Activated CD4-positive, CD25-positive, alpha-beta regulatory T cell treated with anti-CD3 and anti-CD28 coated beads, Interleukin-2, amount 50 U/mL, for 16 hours (primary cell): Measurements from ENCODE around the gene KMT5C.

ENCODE experiments used
- DNase-seq: peaks from one replicate; pipeline ENCODE4 v3.0.0-alpha.2; 2020; ENCODE audit warnings: low read depth, low spot score

The KMT5C gene

GRCh38 chr19:55346725-55347441, 7.2 kb downstream of the KMT5C start:
- DNase-seq = no peak

DNA sequence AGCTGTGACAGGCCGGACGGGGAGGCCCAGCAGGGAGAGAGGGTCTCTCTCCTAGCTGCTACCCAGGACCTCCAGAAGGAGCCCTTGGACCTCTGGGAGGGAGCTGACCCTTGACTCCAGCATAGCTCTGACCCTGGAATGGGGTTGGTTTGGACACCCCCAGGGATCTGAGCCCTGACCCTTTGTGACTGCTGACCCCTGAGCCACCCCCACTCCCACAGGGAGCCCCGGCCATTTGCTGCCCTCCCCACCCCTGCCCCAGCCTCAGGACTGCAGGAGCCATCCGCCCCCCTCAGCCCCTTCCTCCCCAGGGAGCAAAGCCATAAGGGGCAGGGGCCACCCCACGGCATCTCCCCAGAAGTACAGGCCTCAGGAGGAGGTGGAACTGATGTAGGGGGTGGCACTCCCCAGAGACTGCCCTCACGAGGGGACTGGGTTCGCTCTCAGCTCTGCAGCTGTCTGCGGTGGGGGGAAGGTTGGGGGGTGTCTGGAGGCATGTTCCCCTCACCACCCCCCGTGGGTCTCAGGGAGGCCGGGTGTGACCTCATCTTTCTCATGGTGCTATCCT, 7.8 kb downstream of the KMT5C start:
- no peak for DNase-seq

GRCh38 chr19:55348317-55349034, 8.8 kb downstream of the KMT5C start:
- no peak for DNase-seq

DNA sequence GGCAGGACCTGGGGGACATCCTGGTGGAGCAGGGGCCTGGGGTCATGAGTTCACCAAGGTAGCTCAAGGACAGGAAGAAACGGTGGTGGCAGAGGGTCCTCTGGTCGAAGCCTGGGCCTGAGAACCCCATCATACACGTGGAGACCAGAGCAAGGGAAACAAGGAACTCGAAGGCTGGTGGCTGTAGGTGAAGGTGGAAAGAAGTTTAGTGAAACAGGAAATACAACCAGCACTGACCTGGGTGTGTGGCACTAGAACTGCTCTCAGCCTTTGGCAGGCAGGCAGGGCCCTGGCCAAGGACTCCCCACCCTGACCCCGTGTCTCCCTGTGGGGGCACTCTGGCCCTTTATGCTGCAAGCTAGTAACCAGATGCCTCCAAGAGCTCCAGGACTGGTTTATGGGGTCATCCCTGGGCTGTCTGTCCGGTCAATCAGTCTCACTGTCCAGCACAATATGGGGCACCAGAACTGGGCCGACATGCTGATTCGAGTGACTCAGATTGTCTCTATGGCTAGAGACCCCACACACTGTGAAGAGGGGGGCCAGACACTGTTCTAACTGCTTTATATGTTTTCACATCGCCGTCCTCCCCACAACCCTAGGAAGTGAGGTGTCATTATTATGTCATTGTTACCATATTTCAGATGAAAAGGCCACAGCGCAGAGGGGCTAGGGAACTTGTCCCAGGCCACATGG, 11.1 kb downstream of the KMT5C start:
- DNase-seq = no peak

DNA sequence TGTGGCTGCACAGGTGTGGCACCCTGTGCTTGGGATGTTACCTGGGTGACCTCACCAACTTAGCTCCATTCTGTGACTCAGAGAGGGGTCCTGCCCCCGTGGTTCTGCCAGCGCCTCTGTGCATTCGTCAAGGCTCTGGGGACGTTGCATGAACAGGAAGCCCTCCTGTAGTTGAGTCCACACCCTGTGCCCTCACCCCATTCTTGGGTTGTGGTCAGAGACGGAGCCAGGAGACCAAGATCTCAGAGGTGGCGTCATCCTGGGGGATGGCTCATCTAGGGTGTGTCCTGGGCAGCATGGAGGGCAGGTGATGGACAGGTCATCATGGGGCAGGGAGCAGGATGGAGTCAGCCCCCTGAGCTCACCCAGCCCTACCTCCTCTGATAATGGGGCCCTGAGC, 12.4 kb downstream of the KMT5C start:
- no peak for DNase-seq

GRCh38 chr19:55352549-55353145, 13.0 kb downstream of the KMT5C start:
- no peak for DNase-seq

GRCh38 chr19:55353356-55353802, 13.7 kb downstream of the KMT5C start:
- no peak for DNase-seq

DNA sequence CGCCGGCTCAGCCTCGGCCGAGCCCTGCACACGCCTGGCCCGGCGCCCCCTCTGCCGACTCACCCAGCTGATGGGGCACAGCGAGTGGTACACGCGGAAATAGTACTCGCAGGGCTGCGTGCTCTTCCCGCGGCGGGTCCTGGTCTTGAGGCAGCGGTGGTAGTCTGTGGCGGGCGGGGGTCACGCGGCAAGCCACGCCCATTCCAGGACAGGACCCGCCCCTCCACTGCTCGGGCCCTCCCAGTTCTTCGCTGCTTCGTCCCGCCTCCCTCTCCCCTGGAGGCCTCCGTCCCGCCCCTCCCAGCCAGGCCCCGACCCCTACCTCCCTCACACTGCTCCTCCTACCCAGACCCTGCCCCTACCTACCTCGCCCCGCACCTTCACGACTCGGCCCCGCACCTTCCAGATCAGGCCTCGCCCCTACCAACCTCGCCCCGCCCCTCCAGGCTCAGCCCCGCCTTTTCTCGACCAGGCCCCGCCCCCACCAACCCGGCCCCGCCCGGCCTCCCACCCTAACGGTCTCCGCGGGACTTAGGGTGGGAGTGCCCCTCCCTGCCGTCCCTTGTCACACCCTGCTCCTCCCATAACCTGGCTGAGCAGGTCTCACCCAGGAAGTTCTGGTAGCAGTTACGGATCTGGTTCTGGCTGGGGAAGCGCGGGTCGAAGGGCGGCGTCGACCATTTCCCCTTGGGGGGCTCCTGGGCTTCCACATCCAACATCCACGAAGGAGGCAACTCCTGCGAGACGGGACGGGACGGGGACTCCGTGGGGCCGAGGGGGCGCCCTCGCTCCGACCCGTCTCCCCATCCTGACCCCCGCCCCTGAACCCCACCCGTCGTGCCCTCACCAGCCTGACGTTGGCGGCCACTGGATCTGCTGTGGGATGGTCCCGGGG, 14.4 kb downstream of the KMT5C start:
- peak; percentile 30 for DNase-seq

GRCh38 chr19:55354698-55355212, 15.1 kb downstream of the KMT5C start, which contains the start of gene COX6B2:
COX6B2 (minus strand) TSS chr19:55354719; CDS start chr19:55354521, 198 bp downstream.
- DNase-seq = no peak

- DNase-seq = no peak
Measured at GRCh38 chr19:55355213-55355821, 15.6 kb downstream of the KMT5C start.

DNA sequence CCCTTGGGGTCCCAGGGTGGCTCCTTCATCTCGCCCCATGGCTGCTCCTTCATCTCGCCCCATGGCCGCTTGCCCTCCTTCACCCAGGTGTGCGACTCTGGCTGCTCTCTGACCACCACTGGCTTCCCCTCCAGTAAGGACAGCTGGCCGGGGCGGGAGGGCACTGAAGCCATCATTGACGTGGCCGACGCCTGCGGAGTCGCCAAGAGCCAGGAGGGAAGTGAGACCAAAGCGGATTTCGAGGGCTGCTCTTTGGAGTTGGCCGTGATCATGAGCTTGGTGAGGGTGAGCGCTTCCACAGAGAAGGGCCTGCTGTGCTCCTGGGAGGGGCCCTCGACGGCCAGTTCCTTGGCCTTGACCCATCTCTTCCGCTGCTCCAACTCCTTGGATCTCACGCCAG, 18.8 kb downstream of the KMT5C start:
- DNase-seq = no peak

GRCh38 chr19:55358943-55359908, 19.6 kb downstream of the KMT5C start:
- DNase-seq = no peak

- DNase-seq = no peak
Measured at GRCh38 chr19:55360902-55361301, 21.2 kb downstream of the KMT5C start.

DNA sequence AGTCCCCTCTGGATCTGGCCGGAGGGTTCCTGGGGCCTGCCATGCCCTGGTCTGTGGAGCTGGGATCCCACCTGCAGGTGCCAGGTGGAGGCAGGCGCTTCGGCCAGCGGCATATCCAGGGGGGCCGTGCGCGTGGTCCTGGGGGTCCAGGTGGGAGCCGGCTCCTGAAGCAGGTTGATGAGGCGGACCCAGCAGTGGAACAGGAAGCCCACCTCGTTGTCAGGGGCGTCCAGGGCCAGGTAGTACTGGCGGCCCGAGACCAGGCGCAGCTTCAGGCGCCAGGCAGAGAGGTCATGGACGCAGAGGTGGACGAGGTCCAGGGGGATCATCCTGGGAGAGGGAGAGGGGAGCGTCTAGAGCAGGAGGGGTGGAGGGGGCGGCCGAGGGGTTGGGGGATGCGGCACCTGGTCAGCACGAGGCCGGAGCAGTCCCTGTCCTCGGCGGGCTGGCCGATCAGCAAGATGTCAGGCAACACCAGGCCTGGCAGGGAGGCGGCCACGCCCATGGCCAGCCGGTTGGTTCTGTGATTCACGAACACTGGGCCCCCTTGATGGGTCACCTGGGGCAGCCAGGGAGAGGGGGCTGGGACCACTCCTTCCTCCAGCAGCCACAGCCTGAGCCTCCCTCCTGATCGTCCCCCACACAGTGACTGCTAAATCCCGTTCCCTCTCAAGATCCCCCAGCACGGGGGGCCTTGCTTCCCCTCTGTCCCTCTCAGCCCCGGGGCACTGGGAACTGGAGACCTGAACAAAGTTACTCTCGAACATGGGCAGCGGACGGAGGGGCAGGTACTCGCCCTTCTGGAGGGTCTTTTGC, 22.7 kb downstream of the KMT5C start:
- DNase-seq = no peak

DNA sequence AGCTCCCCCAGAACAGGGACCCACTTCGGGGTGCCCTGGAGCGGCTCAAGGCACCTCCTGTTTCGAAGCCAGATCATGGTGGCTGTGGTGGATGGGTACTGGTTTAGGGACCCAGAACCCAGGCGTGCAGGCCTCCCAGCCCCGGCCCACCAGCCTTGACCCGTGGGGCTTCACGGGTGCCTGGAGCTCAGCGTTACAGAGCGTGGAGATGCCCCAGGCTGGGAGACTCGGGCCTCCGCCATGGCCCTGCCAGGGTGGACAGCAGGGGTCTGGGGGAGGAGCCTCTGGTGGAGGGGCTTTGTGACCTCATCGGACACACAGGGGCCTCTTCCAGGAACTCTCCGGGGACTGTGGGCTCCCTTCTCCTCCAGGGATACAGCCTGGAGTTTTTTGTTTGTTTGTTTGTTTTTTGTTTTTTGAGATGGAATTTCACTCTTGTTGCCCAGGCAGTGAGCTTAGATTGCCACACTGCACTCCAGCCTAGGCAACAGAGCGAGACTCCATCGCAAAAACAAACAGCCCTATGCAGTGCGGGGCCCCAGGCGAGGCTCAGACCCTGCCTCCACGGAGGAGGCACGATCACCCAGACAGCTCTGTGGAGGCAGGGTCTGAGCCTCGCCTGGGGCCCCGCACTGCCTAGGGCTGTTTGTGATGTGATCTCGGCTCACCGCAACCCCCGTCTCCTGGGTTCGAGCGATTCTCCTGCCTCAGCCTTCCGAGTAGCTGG, 23.5 kb downstream of the KMT5C start, which contains the start of gene GARIN5B:
Gene GARIN5B (minus strand): TSS at position 271 of the 727 bp plus-strand sequence. CDS start 194 bp downstream, at position 77.
- no peak for DNase-seq

DNA sequence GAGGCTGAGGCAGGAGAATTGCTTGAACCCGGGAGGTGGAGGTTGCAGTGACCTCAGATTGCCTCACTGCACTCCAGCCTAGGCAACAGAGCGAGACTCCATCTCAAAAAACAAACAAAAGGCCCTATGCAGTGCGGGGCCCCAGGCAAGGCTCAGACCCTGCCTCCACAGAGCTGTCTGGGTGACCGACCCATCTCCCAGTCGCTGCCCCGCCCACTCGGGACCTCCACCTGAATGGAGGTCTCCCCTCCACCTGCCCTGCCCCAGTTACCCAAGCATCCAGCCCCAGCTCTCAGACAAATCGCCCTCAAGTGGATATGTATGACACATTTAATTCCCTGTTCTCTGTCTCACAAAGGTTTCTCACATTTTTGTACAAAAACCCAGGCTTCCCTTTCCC, 25.6 kb downstream of the KMT5C start:
- no peak for DNase-seq

DNA sequence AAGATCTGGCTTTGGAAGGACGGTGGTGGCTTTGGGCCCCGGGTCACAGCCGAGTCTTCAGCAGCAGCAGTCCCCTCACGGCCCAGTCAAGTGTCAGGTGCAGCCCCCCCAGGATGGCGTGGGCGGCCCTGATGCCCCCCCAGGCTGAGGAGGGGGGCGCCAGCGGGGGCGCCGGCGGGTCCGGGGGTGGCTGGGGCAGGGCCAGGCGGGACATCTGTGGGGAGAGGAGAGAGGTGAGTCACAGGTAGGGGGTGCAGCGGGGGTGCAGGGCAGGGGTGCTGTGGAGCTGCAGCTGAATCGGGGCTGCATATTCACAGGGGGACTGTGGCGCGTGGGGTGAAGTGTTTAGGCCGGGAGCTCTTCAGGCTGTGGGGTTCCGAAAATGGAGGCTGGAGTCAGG, 26.3 kb downstream of the KMT5C start:
- DNase-seq = no peak
